NCI-H146 treated with DMSO at 0.1 percent for 48 hours (cell line): ENCODE results near the gene BCO2.
A peak's percentile ranks its signal among the peaks of the same experiment; 100 is the strongest.

Experiments used
- DNase-seq: peaks from one replicate; lab custom pipeline; 2025; ENCODE audit not compliant: unreplicated experiment; lab: John Stamatoyannopoulos, UW

Gene BCO2

GRCh38 chr11:112213753-112214152 is 38.4 kb downstream of the BCO2 start:
- DNase-seq, result no peak

DNA sequence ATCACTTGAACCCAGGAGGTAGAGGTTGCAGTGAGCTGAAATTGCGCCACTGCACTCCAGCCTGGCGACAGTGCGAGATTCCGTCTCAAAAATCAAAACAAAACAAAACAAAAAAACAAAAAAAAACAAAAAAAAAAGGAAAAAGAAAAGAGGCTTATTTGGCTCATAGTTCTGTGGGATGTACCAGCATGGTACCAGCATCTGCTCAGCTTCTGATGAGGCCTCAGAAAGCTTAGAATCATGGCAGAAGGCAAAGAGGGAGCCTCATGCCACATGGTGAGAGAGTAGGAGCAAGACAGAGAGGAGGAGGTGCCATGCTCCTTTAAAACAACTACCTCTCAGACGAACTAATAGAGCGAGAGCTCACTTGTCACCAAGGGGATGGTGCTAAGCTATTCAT is 40.3 kb downstream of the BCO2 start:
- DNase-seq, result no peak

GRCh38 chr11:112216561-112217105 is 41.3 kb downstream of the BCO2 start:
- DNase-seq, result no peak

DNA sequence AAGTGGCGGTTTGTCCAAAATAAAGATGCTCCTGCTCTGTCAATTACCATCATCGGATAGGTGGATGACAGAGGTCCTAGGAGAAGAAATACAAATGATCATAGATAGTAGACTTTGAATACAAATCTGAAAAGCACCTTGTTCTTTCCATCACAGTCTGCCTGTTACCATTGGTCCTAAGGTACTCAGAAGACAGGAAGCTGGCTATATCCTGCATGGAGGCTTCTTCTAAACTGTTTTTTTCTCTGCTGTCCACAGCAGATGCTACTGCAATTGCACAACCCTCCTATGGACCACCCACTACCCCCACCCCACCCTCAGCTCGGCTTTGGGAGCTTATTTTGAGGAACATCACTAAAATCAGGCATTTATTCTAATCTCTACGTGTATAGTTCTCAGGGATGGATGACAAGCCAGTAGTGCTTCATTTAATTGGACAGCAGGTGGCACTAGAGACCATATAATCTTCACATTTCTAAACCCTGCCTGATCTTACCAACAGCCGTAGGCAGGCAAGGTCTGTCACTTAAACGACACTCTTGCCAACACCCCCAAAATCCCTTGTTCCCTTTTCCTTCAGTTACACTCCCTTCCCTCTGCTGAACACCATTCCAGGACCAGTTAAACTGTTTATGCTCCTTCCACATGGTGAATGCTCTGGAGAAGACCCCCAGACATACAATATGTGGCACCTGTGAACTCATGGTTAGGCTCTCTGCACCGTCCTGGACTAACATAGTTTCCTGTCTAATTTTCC is 44.3 kb downstream of the BCO2 start:
- DNase-seq, result peak; percentile 67

DNA sequence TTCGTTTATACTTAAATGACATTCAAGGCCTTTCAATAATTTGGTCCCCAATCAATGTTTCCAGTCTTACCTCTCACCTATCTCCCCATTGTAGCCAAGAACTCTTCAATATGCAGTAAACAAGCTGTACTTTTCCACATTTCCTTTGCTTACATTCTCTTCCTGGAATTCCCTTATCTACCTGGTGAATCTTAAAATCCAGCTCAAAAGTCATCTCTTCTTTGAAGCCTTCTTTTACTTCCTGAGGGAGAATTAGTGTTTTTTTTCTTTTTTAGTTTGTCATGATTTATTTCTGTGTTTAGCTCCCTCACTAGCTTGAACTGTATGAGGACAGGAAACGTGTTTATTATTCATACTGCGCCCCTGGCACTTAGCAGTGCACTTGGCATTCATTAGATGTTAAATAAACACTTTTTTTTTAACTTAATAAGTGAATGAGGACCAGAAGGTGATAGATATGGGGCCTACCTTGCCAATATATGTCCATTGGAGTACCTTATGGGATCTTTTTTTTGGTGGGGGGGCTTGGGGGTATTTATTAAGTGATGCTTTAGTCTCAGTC is 46.0 kb downstream of the BCO2 start:
- no peak for DNase-seq

DNA sequence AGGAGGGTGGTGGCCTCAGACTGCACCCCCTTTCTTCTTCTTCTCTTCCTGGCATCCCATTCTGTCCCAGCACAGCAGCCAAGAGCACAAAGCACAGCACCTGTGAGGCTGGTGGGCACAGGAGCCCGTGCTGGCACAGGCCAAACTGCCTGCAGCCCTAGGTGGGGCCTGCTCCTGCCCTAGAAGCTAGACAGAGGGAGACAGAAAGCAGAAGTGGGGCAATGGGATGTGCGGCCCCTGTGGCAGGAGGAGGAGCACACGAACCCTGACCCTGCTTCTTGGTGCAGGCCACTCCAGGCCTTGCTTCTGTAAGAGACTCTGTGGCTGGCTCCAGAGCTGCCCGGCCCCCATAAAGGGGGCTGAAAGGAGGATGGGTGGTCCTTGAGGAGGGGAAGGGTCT is 47.0 kb downstream of the BCO2 start:
- no peak for DNase-seq

DNA sequence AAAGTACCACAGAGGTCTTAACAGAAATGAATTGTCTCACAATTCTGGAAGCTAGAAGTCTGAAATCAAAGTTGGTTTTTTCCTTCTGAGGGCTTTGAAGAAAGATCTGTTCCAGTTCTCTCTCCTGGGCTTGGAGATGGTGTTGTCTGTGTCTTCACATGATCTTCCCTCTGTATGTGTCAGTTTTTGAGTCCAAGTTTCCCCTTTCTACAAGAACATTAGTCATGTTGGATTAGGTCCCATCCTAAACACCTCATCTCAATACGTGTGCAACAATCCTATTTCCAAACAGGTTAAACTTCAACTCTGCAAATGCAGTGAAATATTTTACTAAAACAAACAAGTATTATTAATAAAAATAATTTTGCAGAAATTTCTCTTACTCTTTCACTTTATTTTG is 47.8 kb downstream of the BCO2 start:
- no peak for DNase-seq

GRCh38 chr11:112223754-112224532 is 48.6 kb downstream of the BCO2 start:
- DNase-seq, result no peak

DNA sequence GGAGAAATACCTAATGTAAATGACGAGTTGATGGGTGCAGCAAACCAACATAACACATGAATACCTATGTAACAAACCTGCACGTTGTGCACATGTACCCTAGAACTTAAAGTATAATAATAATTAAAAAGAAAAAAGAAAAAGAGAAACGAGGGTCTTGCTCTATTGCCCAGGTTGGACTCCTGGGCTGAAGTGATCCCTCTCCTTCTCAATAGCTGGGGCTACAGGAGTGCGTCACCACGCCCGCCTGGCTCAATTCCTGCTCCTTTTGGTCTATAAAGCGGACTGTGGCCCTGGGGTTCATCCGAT is 50.4 kb downstream of the BCO2 start:
- DNase-seq, result no peak

GRCh38 chr11:112226062-112226830 is 50.9 kb downstream of the BCO2 start, which contains the start of gene PTS:
TSS of gene PTS (plus strand) at chr11:112226428. CDS start at chr11:112226444, 16 bp downstream.
- DNase-seq, result peak; percentile 56

DNA sequence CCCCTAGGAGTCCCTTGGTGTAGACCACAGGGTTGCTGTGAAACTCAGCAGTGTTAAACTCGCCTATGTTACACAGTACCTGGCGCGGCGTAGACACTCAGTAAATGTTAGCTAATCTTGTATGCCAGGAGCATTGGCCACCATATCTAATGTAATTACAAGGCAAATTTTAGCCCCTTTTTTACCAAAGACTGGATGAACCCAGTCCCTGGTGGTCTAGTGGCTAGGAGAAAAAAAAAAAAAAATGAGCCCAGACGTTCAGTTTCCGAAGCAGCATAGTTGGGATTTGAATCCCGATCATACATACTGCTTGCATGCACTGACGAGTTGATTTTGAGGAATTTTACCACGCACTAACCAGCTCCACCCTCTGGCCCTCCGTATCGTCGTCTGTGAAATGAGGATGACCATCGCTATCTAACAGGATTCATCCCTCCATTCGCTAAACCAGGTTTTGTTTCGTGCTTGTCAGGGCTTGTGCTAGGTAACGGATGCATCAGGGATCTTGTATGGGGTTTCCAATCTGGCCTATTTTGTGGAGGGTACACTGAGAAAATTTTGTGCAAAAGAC is 51.6 kb downstream of the BCO2 start:
- DNase-seq, result no peak

- no peak for DNase-seq
Observed at GRCh38 chr11:112227471-112227870, 52.2 kb downstream of the BCO2 start.

DNA sequence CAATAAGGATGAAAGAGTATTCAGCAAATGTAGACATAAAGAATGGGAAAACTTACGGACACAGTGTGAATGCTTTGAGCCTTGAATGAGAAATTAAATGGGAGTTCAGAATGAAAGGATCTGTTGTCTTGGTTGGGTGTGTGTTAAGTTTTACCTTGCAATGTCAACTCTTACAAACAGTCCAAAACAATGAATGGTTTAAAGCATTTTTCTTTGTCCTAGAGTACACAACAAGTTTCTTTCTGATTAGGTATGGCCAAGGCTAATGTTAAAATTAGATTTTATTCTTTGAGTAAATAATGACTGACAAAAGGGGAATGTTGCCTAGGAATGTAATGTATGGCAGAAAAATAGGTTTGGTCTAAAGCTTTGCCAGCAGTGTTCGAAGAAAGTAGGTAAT is 53.4 kb downstream of the BCO2 start:
- no peak for DNase-seq

DNA sequence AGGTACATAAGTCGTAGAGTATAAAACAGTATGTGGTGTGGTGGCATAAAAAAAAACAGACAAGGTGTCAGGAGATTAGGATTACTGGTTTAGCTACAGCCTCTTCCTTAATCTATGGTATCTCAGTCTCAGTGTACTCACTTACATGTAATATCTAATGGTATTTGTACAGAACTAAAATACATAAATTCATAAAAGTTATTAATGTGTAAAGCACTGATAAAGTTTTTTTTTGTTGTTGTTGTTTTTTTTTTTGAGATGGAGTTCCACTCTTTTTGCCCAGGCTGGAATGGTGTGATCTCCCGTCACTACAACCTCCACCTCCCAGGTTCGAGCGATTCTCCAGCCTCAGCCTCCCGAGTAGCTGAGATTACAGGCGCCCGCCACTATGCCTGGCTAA is 53.8 kb downstream of the BCO2 start:
- DNase-seq, result no peak

DNA sequence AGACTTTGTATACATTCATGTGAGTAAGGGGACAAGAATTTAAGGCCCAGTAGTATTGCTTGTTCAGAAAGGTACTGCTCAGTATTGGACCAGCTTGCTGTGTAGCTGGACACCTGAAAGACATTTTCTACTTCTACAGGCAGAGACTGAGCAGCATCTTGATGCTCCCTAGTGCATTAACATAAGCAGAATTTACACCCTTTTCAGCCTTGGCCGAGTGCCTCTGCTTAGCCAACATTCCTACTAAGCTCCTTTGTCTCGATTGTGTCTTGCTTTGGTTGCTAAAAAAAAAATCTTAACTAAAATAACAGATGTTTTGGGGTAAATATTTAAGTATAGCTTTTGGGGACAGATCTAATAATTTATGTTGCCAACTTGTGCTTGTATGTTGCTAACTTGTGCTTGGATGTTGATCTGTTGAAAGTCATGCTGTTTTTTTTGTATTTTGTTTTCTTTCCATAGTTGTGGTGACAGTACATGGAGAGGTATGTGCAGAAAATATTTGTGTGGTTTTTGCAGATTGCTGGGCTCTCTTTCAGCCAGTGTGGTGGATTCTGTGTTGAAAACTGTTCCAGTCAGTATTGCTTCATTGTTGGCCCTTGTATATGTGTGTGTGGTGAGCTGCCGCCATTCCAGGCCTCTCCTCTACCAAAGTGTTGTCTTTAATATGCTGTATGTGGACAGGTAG is 54.6 kb downstream of the BCO2 start:
- no peak for DNase-seq

DNA sequence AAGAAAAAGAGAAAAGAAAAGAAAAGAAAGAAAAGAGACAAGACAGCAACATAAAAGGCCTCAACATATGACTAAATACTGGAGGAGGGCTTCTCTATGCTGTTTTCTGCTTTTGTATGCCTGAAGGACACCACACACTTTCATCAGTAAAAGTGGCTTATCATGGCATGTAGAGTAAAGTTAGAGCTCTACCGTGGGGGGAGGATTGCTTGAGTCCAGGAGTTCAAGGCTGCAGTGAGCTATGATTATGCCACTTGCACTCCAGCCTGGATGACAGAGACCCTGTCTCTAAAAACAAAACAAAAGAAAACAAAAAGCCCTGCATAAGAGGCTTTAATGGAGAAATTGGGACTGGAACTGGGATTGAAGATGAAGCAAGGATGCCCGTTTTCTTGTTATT is 56.6 kb downstream of the BCO2 start:
- DNase-seq, result no peak

GRCh38 chr11:112235750-112236390 is 60.6 kb downstream of the BCO2 start:
- no peak for DNase-seq

DNA sequence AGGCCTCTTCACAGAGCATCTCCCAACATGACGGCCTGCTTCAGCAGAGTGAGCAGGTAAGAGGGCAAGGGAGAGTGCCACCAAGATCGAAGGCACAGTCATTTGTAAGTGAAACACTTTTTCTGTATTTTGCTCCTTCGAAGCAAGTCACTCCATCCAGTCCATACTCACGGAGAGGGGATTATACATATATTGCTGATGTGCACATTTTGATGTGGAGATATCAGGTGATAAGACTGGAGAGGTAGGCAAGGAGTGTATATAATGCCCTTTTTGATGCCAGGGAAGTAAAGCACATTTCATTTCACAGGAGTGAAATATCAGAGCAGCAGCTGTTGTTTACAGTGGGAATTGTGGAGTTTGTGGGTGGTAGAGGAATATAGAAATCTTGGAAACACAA is 62.1 kb downstream of the BCO2 start:
- DNase-seq, result no peak

- no peak for DNase-seq
Observed at GRCh38 chr11:112238041-112238440, 62.7 kb downstream of the BCO2 start.

DNA sequence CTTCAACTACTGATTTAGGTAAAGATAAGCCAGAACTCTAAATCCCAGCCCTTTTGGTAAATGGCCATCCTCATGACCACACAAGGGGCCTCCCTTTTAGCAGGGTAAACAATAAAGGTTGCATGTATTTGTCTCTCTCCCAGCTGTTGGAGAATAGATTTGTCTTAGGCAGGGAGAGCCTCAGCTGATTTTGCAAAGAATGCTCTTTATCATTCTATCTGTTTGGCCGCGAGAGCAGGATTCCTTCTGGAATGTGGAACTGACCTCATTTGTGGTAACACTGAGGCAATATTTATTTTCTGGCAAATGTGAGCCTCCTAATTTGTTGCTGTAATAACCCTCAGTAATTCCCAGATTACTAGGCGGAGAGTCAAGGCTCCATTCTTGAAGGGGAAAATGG is 66.2 kb downstream of the BCO2 start:
- DNase-seq, result no peak
